Liver (tissue), 9 donors: ENCODE results near the gene PRKN. TPM values are rescaled to one million over a fixed set of nuclear protein-coding genes. Genes with fewer than 3 reads are reported as not detected.

ENCODE experiments used
- DNase-seq: peaks from one replicate; pipeline ENCODE4 v3.0.0-alpha.2; 2017; ENCODE audit warnings: low spot score
- H3K27ac ChIP-seq, 2 donors: one replicate each; pipeline ENCODE4 v1.7.0; 2013; ENCODE audit warnings: inconsistent platforms in 2 of 2, low read length in 2 of 2, control low read depth in 1 of 2, low read depth in 1 of 2, mild to moderate bottlenecking in 1 of 2
- H3K27me3 ChIP-seq, 4 donors: one replicate each; pipeline versions ENCODE4 v1.6.1 to v1.7.0; 2013; ENCODE audit warnings: low read length in 3 of 4, inconsistent platforms in 1 of 4, mild to moderate bottlenecking in 1 of 4, moderate library complexity in 1 of 4; ENCODE audit not compliant: control insufficient read depth in 4 of 4, insufficient read depth in 4 of 4
- H3K36me3 ChIP-seq, 4 donors: one replicate each; pipeline versions ENCODE4 v1.6.1 to v1.7.0; 2013; ENCODE audit warnings: low read length in 3 of 4, mild to moderate bottlenecking in 3 of 4, low read depth in 1 of 4, moderate library complexity in 1 of 4; ENCODE audit not compliant: control insufficient read depth in 4 of 4, insufficient read depth in 3 of 4
- H3K4me1 ChIP-seq, 4 donors: one replicate each; pipeline versions ENCODE4 v1.6.1 to v1.7.0; 2013; ENCODE audit warnings: low read length in 3 of 4, mild to moderate bottlenecking in 3 of 4, moderate library complexity in 1 of 4; ENCODE audit not compliant: control insufficient read depth in 4 of 4, insufficient read depth in 4 of 4
- H3K4me3 ChIP-seq, 3 donors: one replicate each; pipeline versions ENCODE4 v1.6.1 to v1.7.0; 2013; ENCODE audit warnings: low read length in 3 of 3, control low read depth in 1 of 3, low read depth in 1 of 3, mild to moderate bottlenecking in 1 of 3
- H3K9ac ChIP-seq, 2 donors: one replicate each; pipeline ENCODE4 v1.7.0; 2013; ENCODE audit warnings: low read length in 2 of 2, mild to moderate bottlenecking in 2 of 2, moderate library complexity in 2 of 2, control low read depth in 1 of 2, low read depth in 1 of 2
- H3K9me3 ChIP-seq, 4 donors: one replicate each; pipeline versions ENCODE4 v1.6.1 to v1.7.0; 2013; ENCODE audit warnings: low read length in 3 of 4; ENCODE audit not compliant: control insufficient read depth in 4 of 4
- EGR1 ChIP-seq, 2 donors: IDR thresholded peaks; 2 replicates each; pipeline ENCODE4 v1.6.1; 2016 to 2018; ENCODE audit warnings: antibody characterized with exemption in 2 of 2, low read depth in 2 of 2
- FOXA1 ChIP-seq: IDR thresholded peaks from 2 replicates; pipeline ENCODE4 v1.6.1; 2016; ENCODE audit warnings: antibody characterized with exemption
- FOXA2 ChIP-seq: IDR thresholded peaks from 2 replicates; pipeline ENCODE4 v1.6.1; 2016; ENCODE audit warnings: antibody characterized with exemption
- GABPA ChIP-seq, 2 donors: IDR thresholded peaks in 1 of 2; conservative IDR thresholded peaks in 1 of 2; 2 replicates each; pipeline ENCODE4 v1.6.1; 2016; ENCODE audit warnings: antibody characterized with exemption in 2 of 2, mild to moderate bottlenecking in 1 of 2, moderate library complexity in 1 of 2
- HNF4A ChIP-seq, 2 donors: conservative IDR thresholded peaks; 2 replicates each; pipeline ENCODE4 v1.6.1; 2016; ENCODE audit warnings: antibody characterized with exemption in 2 of 2, mild to moderate bottlenecking in 2 of 2
- HNF4G ChIP-seq: IDR thresholded peaks from 2 replicates; pipeline ENCODE4 v1.6.1; 2016; ENCODE audit warnings: antibody characterized with exemption
- JUND ChIP-seq, 2 donors: IDR thresholded peaks; 2 replicates each; pipeline ENCODE4 v1.6.1; 2016; ENCODE audit warnings: antibody characterized with exemption in 2 of 2
- NR2F2 ChIP-seq: IDR thresholded peaks from 2 replicates; pipeline ENCODE4 v1.6.1; 2016; ENCODE audit warnings: antibody characterized with exemption
- RAD21 ChIP-seq, 2 donors: IDR thresholded peaks; 2 replicates each; pipeline ENCODE4 v1.6.1; 2016; ENCODE audit warnings: antibody characterized with exemption in 2 of 2, mild to moderate bottlenecking in 2 of 2
- RXRA ChIP-seq, 2 donors: IDR thresholded peaks; 2 replicates each; pipeline ENCODE4 v1.6.1; 2017 to 2018; ENCODE audit warnings: antibody characterized with exemption in 2 of 2, mild to moderate bottlenecking in 1 of 2
- SP1 ChIP-seq: IDR thresholded peaks from 2 replicates; pipeline ENCODE4 v1.6.1; 2018; ENCODE audit warnings: antibody characterized with exemption, mild to moderate bottlenecking
- TAF1 ChIP-seq: conservative IDR thresholded peaks from 2 replicates; pipeline ENCODE4 v1.6.1; 2016; ENCODE audit warnings: antibody characterized with exemption, mild to moderate bottlenecking
- WGBS: extraction: QIAGEN DNeasy Blood & Tissue Kit; methylation state at CpG from one replicate; pipeline ENCODE4 v1.1.7; 2013; 5-methylcytosine and 5-hydroxymethylcytosine counted together
- polyA plus RNA-seq, 2 donors: library from polyadenylated mRNA; stranded (reverse) in 1 of 2; unstranded in 1 of 2; fragments of 200-250 nt in 1 of 2; fragments of >200 nt in 1 of 2; fragmentation: Nextera tagmentation in 1 of 2; extraction: Ambion mirVana in 1 of 2; gene quantifications; one replicate each; pipeline versions ENCODE4 v1.2.1 to v1.2.3, GENCODE V29; 2013 to 2015
- total RNA-seq, 2 donors: library from RNA; depleted of rRNA; stranded (reverse); fragments of >200 nt; gene quantifications; one replicate each; pipeline ENCODE4 v1.2.3, GENCODE V29; 2014
- TF ChIP-seq, protein P1 (sequence below): IDR thresholded peaks from 2 replicates; pipeline ENCODE4 v1.6.1; 2016; ENCODE audit warnings: antibody characterized with exemption
- TF ChIP-seq, protein P2 (sequence below): fragments of 150-350 bp; IDR thresholded peaks from 2 replicates; pipeline ENCODE4 v1.5.1; 2017; ENCODE audit warnings: improper control_type of control experiment, low read depth, low read length; ENCODE audit not compliant: missing input control
- TF ChIP-seq, protein P3 (sequence below): IDR thresholded peaks from 2 replicates; pipeline ENCODE4 v1.6.1; 2016; ENCODE audit warnings: antibody characterized with exemption
- TF ChIP-seq, protein P4 (sequence below): IDR thresholded peaks from 2 replicates; pipeline ENCODE4 v1.6.1; 2016; ENCODE audit warnings: antibody characterized with exemption, mild to moderate bottlenecking
- donor health status: healthy.
- donor health status: healthy.
- donor health status: healthy.
- donor health status: healthy.
- donor health status: healthy.

Gene PRKN
- total and polyA plus RNA-seq, 4 donors, result 0.47 to 4.1 (median 3.2) TPM

DNA sequence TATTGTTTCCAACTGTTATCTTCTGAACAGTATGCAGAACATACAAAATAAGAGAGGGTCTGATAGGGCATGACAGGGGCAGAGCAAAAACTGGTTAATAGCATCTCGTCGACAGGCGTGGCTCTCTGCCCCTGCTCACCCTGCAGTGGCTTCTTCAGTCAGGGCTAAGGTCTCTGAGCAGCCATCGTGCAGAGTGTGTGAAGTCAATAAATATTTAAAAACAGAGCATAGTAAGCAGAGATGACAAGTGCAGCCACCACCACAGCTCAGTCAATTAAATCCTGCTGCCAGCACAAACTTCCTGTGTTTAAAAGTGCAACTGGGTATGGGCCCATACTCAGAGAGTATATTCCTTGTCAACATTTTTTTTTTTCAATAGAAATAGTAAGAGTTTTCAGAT, 1080.3 kb downstream of the PRKN start:
- 76% methylated on average over 4 of the region's 4 CpGs for WGBS
- H3K9ac ChIP-seq, result no peak overlapping the region
- H3K9me3 ChIP-seq, result peaks cover 0 to 4% (median 3%) of the 10 kb centered on the region in 4 donors
- H3K27me3 ChIP-seq, result no peaks in the 10 kb centered on the region
- TF ChIP-seq FOXA1 (no peak), NR2F2 (no peak), FOXA2 (no peak), EGR1 (IDR thresholded peaks at IDR 0.05; ENCODE audit: low read depth in 2 of 2) (no peak), RXRA (IDR thresholded peaks at IDR 0.05) (no peak), RAD21 (IDR thresholded peaks at IDR 0.05) (no peak), GABPA (IDR thresholded peaks at IDR 0.05 in 1 of 2, conservative IDR thresholded peaks at IDR 0.05 in 1 of 2) (no peak), HNF4A (conservative IDR thresholded peaks at IDR 0.05) (no peak), HNF4G (no peak), JUND (IDR thresholded peaks at IDR 0.05) (no peak), TAF1 (no peak), SP1 (no peak)
- TF ChIP-seq, protein P1, sequence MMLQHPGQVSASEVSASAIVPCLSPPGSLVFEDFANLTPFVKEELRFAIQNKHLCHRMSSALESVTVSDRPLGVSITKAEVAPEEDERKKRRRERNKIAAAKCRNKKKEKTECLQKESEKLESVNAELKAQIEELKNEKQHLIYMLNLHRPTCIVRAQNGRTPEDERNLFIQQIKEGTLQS, result no peak
- TF ChIP-seq, protein P2, sequence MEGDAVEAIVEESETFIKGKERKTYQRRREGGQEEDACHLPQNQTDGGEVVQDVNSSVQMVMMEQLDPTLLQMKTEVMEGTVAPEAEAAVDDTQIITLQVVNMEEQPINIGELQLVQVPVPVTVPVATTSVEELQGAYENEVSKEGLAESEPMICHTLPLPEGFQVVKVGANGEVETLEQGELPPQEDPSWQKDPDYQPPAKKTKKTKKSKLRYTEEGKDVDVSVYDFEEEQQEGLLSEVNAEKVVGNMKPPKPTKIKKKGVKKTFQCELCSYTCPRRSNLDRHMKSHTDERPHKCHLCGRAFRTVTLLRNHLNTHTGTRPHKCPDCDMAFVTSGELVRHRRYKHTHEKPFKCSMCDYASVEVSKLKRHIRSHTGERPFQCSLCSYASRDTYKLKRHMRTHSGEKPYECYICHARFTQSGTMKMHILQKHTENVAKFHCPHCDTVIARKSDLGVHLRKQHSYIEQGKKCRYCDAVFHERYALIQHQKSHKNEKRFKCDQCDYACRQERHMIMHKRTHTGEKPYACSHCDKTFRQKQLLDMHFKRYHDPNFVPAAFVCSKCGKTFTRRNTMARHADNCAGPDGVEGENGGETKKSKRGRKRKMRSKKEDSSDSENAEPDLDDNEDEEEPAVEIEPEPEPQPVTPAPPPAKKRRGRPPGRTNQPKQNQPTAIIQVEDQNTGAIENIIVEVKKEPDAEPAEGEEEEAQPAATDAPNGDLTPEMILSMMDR, result no peak
- TF ChIP-seq, protein P3, sequence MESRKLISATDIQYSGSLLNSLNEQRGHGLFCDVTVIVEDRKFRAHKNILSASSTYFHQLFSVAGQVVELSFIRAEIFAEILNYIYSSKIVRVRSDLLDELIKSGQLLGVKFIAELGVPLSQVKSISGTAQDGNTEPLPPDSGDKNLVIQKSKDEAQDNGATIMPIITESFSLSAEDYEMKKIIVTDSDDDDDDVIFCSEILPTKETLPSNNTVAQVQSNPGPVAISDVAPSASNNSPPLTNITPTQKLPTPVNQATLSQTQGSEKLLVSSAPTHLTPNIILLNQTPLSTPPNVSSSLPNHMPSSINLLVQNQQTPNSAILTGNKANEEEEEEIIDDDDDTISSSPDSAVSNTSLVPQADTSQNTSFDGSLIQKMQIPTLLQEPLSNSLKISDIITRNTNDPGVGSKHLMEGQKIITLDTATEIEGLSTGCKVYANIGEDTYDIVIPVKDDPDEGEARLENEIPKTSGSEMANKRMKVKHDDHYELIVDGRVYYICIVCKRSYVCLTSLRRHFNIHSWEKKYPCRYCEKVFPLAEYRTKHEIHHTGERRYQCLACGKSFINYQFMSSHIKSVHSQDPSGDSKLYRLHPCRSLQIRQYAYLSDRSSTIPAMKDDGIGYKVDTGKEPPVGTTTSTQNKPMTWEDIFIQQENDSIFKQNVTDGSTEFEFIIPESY, result no peak
- TF ChIP-seq, protein P4, sequence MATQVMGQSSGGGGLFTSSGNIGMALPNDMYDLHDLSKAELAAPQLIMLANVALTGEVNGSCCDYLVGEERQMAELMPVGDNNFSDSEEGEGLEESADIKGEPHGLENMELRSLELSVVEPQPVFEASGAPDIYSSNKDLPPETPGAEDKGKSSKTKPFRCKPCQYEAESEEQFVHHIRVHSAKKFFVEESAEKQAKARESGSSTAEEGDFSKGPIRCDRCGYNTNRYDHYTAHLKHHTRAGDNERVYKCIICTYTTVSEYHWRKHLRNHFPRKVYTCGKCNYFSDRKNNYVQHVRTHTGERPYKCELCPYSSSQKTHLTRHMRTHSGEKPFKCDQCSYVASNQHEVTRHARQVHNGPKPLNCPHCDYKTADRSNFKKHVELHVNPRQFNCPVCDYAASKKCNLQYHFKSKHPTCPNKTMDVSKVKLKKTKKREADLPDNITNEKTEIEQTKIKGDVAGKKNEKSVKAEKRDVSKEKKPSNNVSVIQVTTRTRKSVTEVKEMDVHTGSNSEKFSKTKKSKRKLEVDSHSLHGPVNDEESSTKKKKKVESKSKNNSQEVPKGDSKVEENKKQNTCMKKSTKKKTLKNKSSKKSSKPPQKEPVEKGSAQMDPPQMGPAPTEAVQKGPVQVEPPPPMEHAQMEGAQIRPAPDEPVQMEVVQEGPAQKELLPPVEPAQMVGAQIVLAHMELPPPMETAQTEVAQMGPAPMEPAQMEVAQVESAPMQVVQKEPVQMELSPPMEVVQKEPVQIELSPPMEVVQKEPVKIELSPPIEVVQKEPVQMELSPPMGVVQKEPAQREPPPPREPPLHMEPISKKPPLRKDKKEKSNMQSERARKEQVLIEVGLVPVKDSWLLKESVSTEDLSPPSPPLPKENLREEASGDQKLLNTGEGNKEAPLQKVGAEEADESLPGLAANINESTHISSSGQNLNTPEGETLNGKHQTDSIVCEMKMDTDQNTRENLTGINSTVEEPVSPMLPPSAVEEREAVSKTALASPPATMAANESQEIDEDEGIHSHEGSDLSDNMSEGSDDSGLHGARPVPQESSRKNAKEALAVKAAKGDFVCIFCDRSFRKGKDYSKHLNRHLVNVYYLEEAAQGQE, result no peak
- no peaks in the 10 kb centered on the region for H3K36me3 ChIP-seq
- H3K27ac ChIP-seq, result no peak overlapping the region
- no peak for DNase-seq
- H3K4me3 ChIP-seq, result no peak overlapping the region
- H3K4me1 ChIP-seq, result no peaks in the 10 kb centered on the region

DNA sequence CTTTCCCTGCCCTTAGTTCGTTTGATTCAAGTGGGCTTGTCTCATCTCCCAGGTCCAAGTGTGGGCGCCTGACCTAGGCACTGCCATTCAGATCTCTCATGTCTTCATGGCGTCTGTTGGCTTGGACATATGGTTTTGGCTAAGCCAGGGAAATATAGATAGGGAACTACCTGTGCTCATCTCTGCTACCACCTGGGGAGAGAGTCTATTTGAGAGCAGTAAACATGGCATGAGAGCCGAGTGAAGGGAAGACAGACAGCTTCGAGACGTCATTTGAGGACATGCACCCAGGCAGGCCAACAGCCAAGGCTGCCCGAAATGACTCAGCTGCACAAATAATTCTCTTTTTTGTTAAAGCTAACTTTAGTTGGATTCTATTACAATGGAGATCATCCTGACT, 1083.0 kb downstream of the PRKN start:
- H3K27me3 ChIP-seq, result no peaks in the 10 kb centered on the region
- no peak overlapping the region for H3K4me3 ChIP-seq
- 69% methylated on average over 7 of the region's 7 CpGs for whole genome bisulfite sequencing
- H3K4me1 ChIP-seq, result no peaks in the 10 kb centered on the region
- no peak overlapping the region for H3K9ac ChIP-seq
- peaks cover 0 to under 1% (median 0%) of the 10 kb centered on the region in 4 donors for H3K9me3 ChIP-seq
- no peak for DNase-seq
- no peaks in the 10 kb centered on the region for H3K36me3 ChIP-seq
- H3K27ac ChIP-seq, result no peak overlapping the region
- TF ChIP-seq EGR1 (IDR thresholded peaks at IDR 0.05; ENCODE audit: low read depth in 2 of 2) (no peak), FOXA2 (no peak)
